ENCODE results near the gene RPLP1.
"Not testable (repeated sequence)": the region's sequence is repeated elsewhere in the genome, so short reads cannot be mapped to it uniquely, and the experiment has no call there.

RPLP1 gene

GRCh38 chr15:69435985-69436384 is 16.6 kb upstream of the RPLP1 start:
- no peak for FAIRE-seq

GRCh38 chr15:69436951-69437350 is 15.7 kb upstream of the RPLP1 start:
- DNase-seq (ENCODE audit: insufficient read length, low spot score) (no peak), FAIRE-seq (no peak)

More at GRCh38 chr15:69435985-69436384, 16.6 kb upstream of the RPLP1 start:
- DNase-seq (ENCODE audit: insufficient read length, low spot score): no peak

GRCh38 chr15:69439623-69440022 is 13.0 kb upstream of the RPLP1 start:
- DNase-seq (ENCODE audit: insufficient read length, low spot score) (no peak), FAIRE-seq (no peak)

- FAIRE-seq (peak; percentile 94), DNase-seq (ENCODE audit: insufficient read length, low spot score) (no peak)
These were observed 9.5 kb upstream of the RPLP1 start for GRCh38 chr15:69443032-69443611.

DNA sequence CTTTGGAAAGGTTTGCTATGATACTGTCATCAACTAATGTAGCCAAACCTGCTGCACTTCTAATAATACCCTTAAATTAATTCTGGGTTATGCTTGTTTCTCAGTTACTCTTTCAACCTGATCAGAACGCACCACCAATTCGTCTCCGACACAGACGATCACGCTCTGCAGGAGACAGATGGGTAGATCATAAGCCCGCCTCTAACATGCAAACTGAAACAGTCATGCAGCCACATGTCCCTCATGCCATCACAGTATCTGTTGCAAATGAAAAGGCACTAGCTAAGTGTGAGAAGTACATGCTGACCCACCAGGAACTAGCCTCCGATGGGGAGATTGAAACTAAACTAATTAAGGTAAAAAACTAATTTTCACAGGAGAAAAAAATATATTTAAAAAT is 7.9 kb upstream of the RPLP1 start:
- peak; percentile 86 for FAIRE-seq
- no peak for DNase-seq (ENCODE audit: insufficient read length, low spot score)

- FAIRE-seq (no peak), DNase-seq (ENCODE audit: insufficient read length, low spot score) (no peak)
These were observed 5.7 kb upstream of the RPLP1 start for GRCh38 chr15:69446953-69447352.

GRCh38 chr15:69450221-69450620 is 2.4 kb upstream of the RPLP1 start:
- not testable (repeated sequence) for DNase-seq (ENCODE audit: insufficient read length, low spot score); FAIRE-seq

DNA sequence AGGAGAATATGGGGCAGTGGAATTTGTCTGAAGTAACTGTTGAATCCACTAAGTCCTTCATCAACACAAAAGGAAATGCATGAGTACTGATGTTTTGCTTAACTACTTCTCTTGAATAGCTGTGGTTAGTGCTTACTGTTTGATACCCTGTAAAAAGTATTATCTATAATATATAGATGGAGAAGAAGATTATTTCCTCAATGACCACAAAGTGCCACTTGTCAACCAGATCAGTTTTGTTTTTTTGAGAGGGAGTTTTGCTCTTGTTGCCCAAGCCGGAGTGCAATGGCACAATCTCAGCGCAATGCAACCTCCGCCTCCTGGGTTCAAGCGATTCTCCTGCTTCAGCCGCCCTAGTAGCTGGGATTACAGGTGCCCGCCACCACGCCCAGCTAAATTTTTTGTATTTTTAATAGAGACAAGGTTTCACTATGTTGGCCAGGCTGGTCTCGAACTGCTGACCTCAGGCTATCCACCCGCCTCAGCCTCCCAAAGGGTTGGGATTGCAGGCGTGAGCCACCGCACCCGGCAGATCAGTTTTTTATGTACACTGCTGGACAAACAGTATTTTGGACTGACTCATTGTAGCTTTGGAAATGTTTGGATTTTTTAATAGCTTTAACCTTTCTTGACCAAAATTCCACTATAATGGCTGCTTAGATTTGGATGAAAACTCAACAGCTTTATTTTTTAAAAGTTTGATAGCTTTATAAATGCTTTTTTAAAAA is 1.5 kb upstream of the RPLP1 start:
- FAIRE-seq: no peak
- no peak for DNase-seq (ENCODE audit: insufficient read length, low spot score)

DNA sequence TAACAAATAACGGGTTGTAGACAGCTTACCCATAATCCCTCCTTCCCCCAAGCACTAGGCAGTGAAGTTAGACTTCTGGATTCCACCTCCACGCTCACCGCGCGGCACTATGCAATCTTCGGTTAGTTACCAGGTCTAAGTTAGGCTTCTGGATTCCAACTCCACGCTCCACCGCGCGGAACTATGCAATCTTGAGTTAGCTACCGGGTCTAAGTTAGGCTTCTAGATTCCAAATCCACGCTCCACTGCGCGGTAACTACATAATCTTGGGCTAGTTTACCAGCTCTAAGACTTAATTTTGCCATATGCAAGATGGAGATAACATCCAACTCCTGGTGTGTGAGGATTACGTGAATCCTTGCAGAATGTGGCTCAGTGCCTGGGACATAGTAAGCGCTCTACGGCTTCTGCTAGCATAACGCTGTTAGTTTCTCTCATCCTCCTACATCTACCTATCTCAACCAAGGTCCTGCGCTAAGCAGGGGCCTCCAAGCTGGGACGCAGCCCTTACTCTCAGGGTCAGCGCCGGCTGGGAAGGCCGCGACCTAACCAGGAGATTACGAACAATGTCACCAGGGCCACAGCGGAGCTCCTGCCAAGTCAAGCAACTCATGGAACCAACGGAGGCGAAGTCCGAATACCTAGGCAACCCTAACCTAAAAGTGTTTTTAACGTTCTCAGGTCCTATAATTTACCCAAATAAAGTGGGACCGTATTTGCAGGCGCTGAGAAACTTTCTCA is 497 bp upstream of the RPLP1 start:
- peak; percentile 67 for FAIRE-seq
- DNase-seq (ENCODE audit: insufficient read length, low spot score): no peak

- FAIRE-seq: no peak
- no peak for DNase-seq (ENCODE audit: insufficient read length, low spot score)
These were observed 2.3 kb downstream of the RPLP1 start for GRCh38 chr15:69454953-69455352.

DNA sequence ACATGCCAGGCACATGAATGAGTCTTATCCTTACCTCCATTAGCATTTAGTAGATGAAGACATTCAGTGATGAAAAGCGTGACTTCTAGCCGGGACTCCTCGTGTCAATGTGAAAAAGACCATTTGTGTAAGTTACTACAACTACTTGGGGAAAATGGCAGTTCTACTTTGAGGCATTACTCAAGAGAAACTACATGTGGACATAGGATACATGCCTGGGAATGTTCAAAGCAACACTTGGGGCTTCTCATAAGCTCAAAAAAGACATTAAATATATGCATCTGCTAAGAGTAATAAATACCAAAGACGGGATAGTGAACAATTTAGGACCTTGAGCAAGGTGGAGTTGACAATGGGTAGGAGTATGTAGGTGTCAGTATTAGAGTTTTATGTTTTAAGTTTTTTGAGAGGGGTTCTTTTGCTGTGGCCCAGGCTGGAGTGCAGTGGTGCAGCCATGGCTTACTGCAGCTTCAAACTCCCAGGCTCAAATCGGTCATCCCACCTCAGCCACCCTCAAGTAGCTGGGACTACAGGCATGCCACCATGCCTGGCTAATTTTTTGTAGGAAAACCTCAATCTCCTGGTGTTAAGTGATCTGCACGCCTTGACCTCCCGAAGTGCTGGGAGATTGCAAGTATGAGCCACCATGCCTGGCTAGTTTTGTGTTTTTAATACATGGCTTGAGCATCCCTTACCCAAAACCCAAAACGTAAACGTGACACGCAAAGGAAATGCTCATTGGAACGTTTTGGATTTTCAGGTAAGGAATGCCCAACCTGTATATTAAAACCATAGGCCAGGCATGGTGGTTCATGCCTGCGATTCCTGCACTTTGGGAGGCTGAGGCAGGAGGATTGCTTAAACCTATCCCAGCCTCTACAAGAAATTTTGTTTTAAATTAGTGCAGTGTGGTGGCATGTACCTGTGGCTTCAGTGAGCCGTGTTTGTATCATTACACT is 3.9 kb downstream of the RPLP1 start:
- no peak for FAIRE-seq
- no peak for DNase-seq (ENCODE audit: insufficient read length, low spot score)

GRCh38 chr15:69457304-69458280 is 5.0 kb downstream of the RPLP1 start:
- DNase-seq (ENCODE audit: insufficient read length, low spot score): no peak
- FAIRE-seq: no peak

GRCh38 chr15:69459066-69459465 is 6.4 kb downstream of the RPLP1 start:
- DNase-seq (ENCODE audit: insufficient read length, low spot score) (no peak), FAIRE-seq (no peak)

DNA sequence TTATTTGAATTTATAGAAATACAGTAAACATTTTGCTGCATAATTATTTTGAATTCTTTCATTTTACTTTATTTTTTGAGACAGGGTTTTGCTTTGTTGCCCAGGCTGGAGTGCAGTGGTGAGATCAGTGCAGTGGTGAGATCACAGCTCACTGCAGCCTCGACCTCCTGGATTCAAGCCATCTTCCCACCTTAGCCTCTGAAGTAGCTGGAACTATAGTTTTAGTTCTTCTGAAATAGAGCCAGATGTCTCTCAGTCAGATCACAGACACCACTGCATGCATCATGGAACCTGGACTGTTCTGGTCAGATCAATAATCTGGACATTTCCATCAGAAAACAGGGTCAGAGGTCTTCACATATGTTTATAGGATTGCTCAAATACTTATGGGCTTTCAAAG is 7.9 kb downstream of the RPLP1 start:
- no peak for FAIRE-seq

DNA sequence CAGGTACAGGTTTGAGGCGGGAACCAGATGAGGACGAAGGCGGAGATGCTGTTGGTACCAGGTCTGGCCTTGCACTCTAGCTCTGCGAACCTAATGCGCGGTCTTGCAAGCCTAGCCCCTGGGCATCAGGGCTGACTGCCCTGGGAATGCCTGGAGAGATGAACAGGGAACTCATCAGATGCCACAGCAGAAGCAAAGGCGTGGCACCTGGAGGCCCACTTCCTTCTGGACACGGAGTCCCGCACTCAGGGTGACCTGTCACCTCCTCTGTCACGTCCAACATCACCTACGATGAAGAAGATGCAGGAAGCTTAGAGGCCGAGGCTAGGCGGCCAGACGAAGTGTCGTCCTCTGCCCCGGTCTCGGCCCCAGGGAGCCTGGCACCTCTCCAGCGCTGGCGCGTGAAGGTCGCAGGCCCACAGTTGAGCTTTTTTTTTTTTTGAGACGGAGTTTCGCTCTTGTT is 9.4 kb downstream of the RPLP1 start:
- DNase-seq (ENCODE audit: insufficient read length, low spot score): no peak
- no peak for FAIRE-seq

More for the DNA sequence above, 7.9 kb downstream of the RPLP1 start:
- no peak for DNase-seq (ENCODE audit: insufficient read length, low spot score)

- peak; percentile 85 for DNase-seq (ENCODE audit: insufficient read length, low spot score)
- peak; percentile 80 for FAIRE-seq
These were observed 10.0 kb downstream of the RPLP1 start for GRCh38 chr15:69462493-69463181.

DNA sequence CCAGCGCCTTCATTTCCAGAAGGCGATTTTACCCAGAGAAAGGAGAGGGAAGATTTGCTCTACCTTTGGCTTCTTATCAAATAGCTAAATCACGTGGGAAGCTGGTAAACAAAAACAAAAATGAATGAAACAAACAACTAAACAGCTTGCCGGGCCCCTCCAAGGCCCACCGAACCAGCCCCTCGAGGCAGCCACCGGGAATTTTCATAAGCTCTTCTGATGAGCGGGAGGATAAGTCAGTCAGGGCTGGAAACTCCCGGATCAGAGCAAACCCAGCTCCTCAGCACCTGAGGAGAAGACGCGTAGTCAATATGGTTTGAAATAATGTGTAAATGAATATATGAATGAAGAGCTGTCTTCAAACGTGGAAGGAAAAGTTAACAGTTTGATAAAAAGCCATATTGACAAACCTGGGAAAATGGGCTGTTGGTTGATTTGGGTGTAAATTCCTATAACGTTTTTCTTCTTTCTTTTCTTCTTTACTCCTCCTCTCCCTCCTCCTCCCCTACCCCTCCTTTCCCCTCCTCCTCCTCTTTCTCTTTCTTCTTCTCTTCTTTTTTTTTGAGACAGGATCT is 10.7 kb downstream of the RPLP1 start:
- DNase-seq (ENCODE audit: insufficient read length, low spot score) (no peak), FAIRE-seq (no peak)

- no peak for FAIRE-seq
- DNase-seq (ENCODE audit: insufficient read length, low spot score): no peak
These were observed 12.6 kb downstream of the RPLP1 start for GRCh38 chr15:69465253-69465652.
